ENCODE measurements around the gene MUC6.

MUC6 gene

GRCh38 chr11:973237-973636 is 63.3 kb downstream of the MUC6 start:
- CTCF ChIA-PET = no interaction called here
- DNase-seq (ENCODE audit: low read depth, low spot score) = no peak
- no peak for TF ChIP-seq CTCF (IDR thresholded peaks at IDR 0.05; ENCODE audit: insufficient read depth, low read length, missing control alignments)
- H3K4me3 ChIP-seq (ENCODE audit: low read depth, low read length) = no peak overlapping the region
- POLR2A ChIA-PET = no interaction called here

GRCh38 chr11:972523-973211 is 63.9 kb downstream of the MUC6 start:
- TF ChIP-seq CTCF (IDR thresholded peaks at IDR 0.05; ENCODE audit: insufficient read depth, low read length, missing control alignments) = no peak
- no peak for DNase-seq (ENCODE audit: low read depth, low spot score)
- ChIA-PET CTCF (no interaction called here), POLR2A (no interaction called here)
- no peak overlapping the region for H3K4me3 ChIP-seq (ENCODE audit: low read depth, low read length)

DNA sequence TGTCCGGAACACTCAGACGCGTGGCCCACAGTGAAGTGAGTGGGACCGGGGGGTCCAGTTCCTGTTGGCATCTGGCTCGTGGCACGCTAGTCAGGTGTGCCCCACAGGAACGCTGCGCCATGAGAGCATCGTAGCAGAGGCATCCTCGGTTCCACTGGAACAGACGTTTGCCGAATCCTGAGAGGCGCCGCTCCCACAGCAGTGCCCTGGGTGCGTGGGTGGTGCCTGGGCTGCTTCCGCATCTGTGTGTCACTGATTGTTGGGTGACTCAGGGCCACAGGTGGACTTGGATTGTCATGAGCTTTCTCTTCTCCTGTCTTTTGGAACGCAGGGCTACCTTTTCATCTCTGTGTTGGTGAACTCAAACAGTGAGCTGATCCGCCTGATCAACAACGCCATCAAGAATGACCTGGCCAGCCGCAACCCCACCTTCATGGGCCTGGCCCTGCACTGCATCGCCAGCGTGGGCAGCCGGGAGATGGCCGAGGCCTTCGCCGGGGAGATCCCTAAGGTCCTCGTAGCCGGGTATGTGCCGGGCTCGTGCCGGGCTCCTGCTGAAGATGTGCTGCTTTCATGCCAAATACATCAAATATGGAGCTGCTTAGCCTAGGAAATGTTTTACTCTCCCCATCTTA is 64.7 kb downstream of the MUC6 start:
- no peak for TF ChIP-seq CTCF (IDR thresholded peaks at IDR 0.05; ENCODE audit: insufficient read depth, low read length, missing control alignments)
- DNase-seq (ENCODE audit: low read depth, low spot score) = no peak
- ChIA-PET CTCF (no interaction called here), POLR2A (no interaction called here)
- H3K4me3 ChIP-seq (ENCODE audit: low read depth, low read length) = no peak overlapping the region

DNA sequence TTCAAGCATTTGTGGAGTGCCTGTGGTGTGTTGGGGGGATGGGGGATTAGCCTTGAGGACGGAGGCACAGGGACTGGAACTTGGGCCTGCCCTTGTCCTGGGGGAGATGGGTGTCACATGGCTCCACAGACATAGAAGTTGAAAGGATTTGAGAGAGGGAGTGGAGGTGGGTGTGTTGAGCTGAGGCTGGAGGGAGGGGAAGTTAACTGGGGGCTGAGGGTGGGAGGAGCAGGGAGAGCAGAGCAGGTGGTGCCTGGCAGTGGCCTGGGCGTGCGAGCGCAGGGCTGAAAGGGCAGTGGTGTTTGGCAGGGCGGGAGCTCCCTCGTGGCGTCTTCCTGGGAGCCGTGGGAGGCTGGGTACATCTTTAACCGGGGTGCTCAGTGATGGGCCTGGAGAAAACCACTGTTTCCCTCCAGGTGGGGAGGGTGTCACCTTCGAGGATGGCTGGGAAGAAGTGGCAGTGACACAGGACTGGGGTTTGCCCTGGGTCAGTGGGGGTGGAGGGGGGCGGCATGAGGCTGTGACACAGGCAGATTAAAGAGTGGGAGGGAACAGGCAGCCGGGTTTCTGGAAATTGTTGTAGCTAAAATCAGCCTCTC is 65.3 kb downstream of the MUC6 start:
- ChIA-PET POLR2A (no interaction called here), CTCF (no interaction called here)
- no peak for DNase-seq (ENCODE audit: low read depth, low spot score)
- TF ChIP-seq CTCF (IDR thresholded peaks at IDR 0.05; ENCODE audit: insufficient read depth, low read length, missing control alignments) = no peak
- no peak overlapping the region for H3K4me3 ChIP-seq (ENCODE audit: low read depth, low read length)

- CTCF ChIA-PET = no interaction called here
- no peak for DNase-seq (ENCODE audit: low read depth, low spot score)
- POLR2A ChIA-PET = no interaction called here
- no peak for TF ChIP-seq CTCF (IDR thresholded peaks at IDR 0.05; ENCODE audit: insufficient read depth, low read length, missing control alignments)
- no peak overlapping the region for H3K4me3 ChIP-seq (ENCODE audit: low read depth, low read length)
Measured at GRCh38 chr11:970319-970871, 66.1 kb downstream of the MUC6 start.

GRCh38 chr11:969651-970205 is 66.8 kb downstream of the MUC6 start:
- TF ChIP-seq CTCF (IDR thresholded peaks at IDR 0.05; ENCODE audit: insufficient read depth, low read length, missing control alignments) = no peak
- CTCF ChIA-PET = no interaction called here
- POLR2A ChIA-PET = no interaction called here
- no peak for DNase-seq (ENCODE audit: low read depth, low spot score)
- no peak overlapping the region for H3K4me3 ChIP-seq (ENCODE audit: low read depth, low read length)

All from AG04449 (cell line).